GM15510 (cell line): ENCODE results near the gene F10.

ENCODE experiments used
- POLR2A ChIP-seq: IDR thresholded peaks from 3 replicates; pipeline ENCODE4 v1.6.1; 2011; ENCODE audit warnings: borderline replicate concordance; ENCODE audit not compliant: insufficient read length; ENCODE audit errors: extremely low read depth

F10 gene

GRCh38 chr13:113105921-113106452 is 16.6 kb upstream of the F10 start:
- no peak for TF ChIP-seq POLR2A

- no peak for TF ChIP-seq POLR2A
Observed at GRCh38 chr13:113106711-113107351, 15.8 kb upstream of the F10 start.

GRCh38 chr13:113109151-113110047 is 13.2 kb upstream of the F10 start:
- TF ChIP-seq POLR2A, result no peak

- no peak for TF ChIP-seq POLR2A
Observed at GRCh38 chr13:113110048-113110851, 12.3 kb upstream of the F10 start.

GRCh38 chr13:113110852-113111315 is 11.7 kb upstream of the F10 start:
- TF ChIP-seq POLR2A, result no peak

GRCh38 chr13:113112893-113113845 is 9.4 kb upstream of the F10 start:
- TF ChIP-seq POLR2A, result no peak

- no peak for TF ChIP-seq POLR2A
Observed at GRCh38 chr13:113113846-113114271, 8.7 kb upstream of the F10 start.

GRCh38 chr13:113114511-113115362 is 7.9 kb upstream of the F10 start:
- TF ChIP-seq POLR2A, result no peak

- TF ChIP-seq POLR2A, result no peak
Observed at GRCh38 chr13:113115363-113116205, 7.0 kb upstream of the F10 start.

GRCh38 chr13:113116206-113116800 is 6.3 kb upstream of the F10 start:
- no peak for TF ChIP-seq POLR2A

- TF ChIP-seq POLR2A, result no peak
Observed at GRCh38 chr13:113116871-113117271, 5.7 kb upstream of the F10 start.
